Measurements from ENCODE around the gene CYB5RL.
A peak's percentile ranks its signal among the peaks of the same experiment; 100 is the strongest.

The CYB5RL gene, protein sequence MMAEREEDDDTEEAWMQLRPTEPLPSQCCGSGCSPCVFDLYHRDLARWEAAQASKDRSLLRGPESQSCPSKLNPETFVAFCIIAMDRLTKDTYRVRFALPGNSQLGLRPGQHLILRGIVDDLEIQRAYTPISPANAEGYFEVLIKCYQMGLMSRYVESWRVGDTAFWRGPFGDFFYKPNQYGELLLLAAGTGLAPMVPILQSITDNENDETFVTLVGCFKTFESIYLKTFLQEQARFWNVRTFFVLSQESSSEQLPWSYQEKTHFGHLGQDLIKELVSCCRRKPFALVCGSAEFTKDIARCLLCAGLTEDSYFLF

DNA sequence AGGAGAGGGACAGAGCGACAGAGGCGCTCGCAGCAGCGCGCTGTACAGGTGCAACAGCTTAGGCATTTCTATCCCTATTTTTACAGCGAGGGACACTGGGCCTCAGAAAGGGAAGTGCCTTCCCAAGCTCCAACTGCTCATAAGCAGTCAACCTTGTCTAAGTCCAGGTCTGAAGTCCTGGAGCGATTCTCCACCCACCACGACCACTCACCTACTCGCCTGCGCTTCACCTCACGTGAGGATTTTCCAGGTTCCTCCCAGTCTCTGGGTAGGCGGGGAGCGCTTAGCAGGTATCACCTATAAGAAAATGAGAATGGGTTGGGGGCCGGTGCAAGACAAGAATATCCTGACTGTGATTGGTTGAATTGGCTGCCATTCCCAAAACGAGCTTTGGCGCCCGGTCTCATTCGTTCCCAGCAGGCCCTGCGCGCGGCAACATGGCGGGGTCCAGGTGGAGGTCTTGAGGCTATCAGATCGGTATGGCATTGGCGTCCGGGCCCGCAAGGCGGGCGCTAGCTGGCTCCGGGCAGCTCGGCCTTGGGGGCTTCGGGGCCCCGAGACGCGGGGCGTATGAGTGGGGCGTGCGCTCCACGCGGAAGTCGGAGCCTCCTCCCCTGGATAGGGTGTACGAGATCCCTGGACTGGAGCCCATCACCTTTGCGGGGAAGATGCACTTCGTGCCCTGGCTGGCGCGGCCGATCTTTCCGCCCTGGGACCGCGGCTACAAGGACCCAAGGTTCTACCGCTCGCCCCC, at the start of gene CYB5RL, which contains the start of gene MRPL37:
Gene CYB5RL (minus strand): TSS at position 266 of the 754 bp plus-strand sequence. CDS start 4,414 bp downstream, outside the sequence.
Gene MRPL37 (plus strand): TSS at position 403 of the 754 bp plus-strand sequence. CDS start 77 bp downstream, at position 480.
- ChIA-PET POLR2A (interaction anchor here (0.6 to 1.6 kb wide), 6 partner anchors 29 to 208 kb away, joined by 3 to 6 read pairs (median 3); no protein-coding TSS in a partner anchor), CTCF (interaction anchor here (1.0 to 2.8 kb wide), 7 partner anchors 18 to 290 kb away, joined by 3 to 12 read pairs (median 6); no protein-coding TSS in a partner anchor)
- TF ChIP-seq, protein P1, sequence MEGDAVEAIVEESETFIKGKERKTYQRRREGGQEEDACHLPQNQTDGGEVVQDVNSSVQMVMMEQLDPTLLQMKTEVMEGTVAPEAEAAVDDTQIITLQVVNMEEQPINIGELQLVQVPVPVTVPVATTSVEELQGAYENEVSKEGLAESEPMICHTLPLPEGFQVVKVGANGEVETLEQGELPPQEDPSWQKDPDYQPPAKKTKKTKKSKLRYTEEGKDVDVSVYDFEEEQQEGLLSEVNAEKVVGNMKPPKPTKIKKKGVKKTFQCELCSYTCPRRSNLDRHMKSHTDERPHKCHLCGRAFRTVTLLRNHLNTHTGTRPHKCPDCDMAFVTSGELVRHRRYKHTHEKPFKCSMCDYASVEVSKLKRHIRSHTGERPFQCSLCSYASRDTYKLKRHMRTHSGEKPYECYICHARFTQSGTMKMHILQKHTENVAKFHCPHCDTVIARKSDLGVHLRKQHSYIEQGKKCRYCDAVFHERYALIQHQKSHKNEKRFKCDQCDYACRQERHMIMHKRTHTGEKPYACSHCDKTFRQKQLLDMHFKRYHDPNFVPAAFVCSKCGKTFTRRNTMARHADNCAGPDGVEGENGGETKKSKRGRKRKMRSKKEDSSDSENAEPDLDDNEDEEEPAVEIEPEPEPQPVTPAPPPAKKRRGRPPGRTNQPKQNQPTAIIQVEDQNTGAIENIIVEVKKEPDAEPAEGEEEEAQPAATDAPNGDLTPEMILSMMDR (IDR thresholded peaks at IDR 0.05; ENCODE audit: insufficient read depth, low read length, missing control alignments) = no peak
- DNase-seq (ENCODE audit: low read depth, low spot score) = peak; percentile 78
- H3K4me3 ChIP-seq (ENCODE audit: low read depth, low read length) = peak within 1 kb of the TSS; percentile 95

DNA sequence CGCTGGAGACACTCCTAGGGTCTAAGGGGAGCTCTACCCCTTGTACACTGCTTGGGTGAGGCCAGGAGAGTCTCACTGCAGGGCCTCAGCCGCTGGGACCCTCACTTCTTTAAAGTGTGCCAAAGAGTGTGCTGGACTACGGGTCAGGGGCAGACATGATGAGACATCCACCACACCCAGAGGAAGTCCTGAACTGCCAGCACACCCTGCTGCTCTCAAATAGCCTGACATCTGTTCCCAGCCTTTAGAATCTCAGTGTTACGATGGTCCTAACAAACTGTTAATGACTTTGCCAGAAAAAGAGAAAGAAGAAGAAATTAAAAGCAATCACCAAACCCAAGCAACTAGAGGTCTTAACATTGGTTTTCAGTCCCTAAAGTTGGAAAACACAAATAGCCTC, 49.1 kb upstream of the CYB5RL start:
- ChIA-PET POLR2A (no interaction called here), CTCF (interaction anchor here (1.3 kb wide), 1 partner anchor 240 kb away, joined by 3 read pairs; no protein-coding TSS in a partner anchor)
- DNase-seq (ENCODE audit: low read depth, low spot score) = no peak
- no peak overlapping the region for H3K4me3 ChIP-seq (ENCODE audit: low read depth, low read length)
- TF ChIP-seq, protein P1 (IDR thresholded peaks at IDR 0.05; ENCODE audit: insufficient read depth, low read length, missing control alignments) = no peak

DNA sequence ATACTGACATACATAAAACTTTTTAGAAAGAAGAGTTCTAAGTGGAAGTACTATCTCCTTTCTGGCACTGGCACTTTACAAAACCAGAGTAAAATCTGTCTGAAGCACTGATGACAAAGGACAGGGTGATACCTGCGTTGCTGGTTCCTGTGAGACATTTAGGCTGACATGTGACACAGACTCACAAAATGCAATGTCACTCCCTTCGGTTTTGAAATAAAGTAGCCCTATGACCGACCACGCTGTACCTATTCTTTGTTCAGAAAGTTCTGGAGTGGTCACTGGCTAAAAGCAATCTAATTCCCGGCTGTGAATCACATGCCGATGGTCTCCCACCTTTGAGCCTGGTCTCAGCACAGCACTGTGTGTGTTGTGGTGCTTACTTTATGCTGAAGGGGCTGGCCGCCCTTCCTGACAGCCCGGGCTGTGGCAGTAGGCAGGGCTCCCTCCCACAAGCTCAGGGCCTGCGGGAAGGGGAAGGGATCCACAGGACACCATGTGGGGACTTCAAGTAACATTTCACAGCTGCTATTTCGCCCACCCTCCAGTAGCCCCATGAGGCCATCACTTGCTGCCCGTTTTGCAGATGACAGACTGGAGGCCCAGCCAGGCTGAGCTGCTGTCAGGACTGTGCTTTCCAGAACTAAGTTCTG, 48.2 kb upstream of the CYB5RL start:
- CTCF ChIA-PET = interaction anchor here (1.3 kb wide), 1 partner anchor 241 kb away, joined by 3 read pairs; no protein-coding TSS in a partner anchor
- TF ChIP-seq, protein P1 (IDR thresholded peaks at IDR 0.05; ENCODE audit: insufficient read depth, low read length, missing control alignments) = no peak
- H3K4me3 ChIP-seq (ENCODE audit: low read depth, low read length) = no peak overlapping the region
- POLR2A ChIA-PET = no interaction called here
- no peak for DNase-seq (ENCODE audit: low read depth, low spot score)

DNA sequence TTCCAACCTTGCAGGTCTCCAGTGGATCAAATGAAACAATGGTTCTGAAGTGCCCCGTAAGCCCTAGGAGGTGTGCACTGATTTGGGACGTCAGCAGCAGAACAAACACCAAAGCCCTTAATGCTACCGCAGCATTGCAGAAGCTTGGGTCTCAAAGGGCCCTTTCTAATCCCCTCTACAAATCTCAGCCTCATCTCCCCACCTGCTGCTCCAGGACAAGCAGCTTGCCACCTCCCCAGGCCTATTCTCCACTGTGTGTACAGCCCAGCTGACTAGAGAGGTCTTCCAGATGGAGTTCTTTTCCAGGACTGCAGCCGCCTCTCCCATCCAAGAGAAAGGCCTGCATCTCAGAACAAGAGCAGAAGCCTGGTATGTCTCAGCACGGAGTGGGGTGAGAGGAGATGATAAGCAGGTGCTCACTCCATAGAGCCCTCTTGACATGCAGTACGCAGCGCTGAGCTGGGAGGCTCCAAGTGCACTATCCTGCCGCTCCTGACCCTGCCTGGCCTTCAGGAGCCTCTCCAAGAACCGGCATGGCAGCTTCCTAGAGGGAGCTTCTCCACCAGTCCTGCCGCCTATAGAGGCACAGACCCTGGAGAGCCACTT, 46.4 kb upstream of the CYB5RL start:
- TF ChIP-seq, protein P1 (IDR thresholded peaks at IDR 0.05; ENCODE audit: insufficient read depth, low read length, missing control alignments) = no peak
- CTCF ChIA-PET = interaction anchor here (1.5 kb wide), 1 partner anchor 22 kb away, joined by 4 read pairs; no protein-coding TSS in a partner anchor
- POLR2A ChIA-PET = no interaction called here
- no peak overlapping the region for H3K4me3 ChIP-seq (ENCODE audit: low read depth, low read length)
- no peak for DNase-seq (ENCODE audit: low read depth, low spot score)

DNA sequence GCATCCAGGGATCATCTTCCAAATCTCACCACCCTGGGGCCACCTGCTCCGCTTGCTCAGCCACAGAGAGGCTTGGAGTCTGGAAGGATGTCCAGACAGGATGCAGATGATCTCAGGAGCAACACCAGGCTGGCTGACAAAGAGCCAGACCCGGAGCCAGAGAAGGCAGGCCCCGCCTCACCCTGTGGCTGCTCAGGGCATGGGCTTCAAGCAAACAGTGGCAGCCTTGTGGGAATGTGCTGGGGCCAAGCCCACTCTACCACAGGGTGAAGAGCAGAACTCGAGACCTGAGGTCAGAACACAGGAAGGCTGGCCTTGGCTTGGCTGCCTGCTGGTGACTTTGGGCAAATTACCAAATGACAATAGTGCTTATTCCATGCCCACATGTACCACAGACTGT, 45.7 kb upstream of the CYB5RL start:
- no peak overlapping the region for H3K4me3 ChIP-seq (ENCODE audit: low read depth, low read length)
- no peak for DNase-seq (ENCODE audit: low read depth, low spot score)
- TF ChIP-seq, protein P1 (IDR thresholded peaks at IDR 0.05; ENCODE audit: insufficient read depth, low read length, missing control alignments) = no peak
- ChIA-PET POLR2A (no interaction called here), CTCF (no interaction called here)
